ENCODE results near the gene LYPD6.
"Not testable (repeated sequence)": the region's sequence is repeated elsewhere in the genome, so short reads cannot be mapped to it uniquely, and the experiment has no call there.

LYPD6 gene, protein sequence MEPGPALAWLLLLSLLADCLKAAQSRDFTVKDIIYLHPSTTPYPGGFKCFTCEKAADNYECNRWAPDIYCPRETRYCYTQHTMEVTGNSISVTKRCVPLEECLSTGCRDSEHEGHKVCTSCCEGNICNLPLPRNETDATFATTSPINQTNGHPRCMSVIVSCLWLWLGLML

DNA sequence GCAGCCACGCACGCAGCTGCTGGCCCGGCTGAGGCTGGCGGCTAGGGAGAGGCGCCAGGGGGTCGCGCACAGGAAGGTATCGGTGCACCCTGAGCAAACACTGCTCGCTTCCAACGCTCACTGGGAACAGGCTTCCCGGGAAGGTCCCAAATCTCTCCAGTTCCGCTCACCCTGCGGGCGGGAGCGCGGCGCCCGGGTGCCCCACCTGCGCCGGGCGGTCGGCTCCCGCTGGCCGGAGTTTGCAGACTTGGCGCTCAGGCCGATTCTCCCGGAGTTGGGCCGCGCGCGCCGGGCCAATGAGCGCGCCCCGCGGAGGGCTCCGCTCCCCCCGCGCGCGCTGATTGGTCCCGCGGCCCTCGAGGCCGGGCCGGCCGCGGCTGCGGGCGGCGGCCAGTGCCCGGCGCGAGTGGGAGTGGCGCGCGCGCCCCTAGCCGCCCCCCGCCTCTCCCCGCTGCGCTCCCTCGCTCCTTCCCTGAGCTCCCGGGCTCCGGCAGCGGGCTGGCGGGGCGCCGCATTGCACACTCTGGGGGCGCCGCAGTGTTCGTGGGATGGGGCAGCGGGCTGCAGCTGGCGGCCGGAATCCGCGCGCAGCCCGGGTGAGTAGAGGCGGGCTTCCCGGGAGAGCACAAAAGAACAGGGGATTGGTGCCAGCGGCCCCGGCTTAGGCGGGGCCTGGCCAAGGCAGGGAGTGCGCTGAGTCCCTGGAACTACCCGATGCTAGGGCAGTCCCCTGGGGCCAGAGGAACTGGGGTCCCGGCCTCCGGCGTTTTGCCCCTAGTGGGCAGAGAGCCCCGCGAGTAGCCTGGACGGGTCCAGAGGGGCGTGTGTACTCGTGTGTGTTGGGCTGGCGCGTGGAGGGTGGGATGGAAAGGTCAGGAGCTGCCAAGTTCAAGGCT is at the start of gene LYPD6:
TSS of gene LYPD6 (plus strand) at position 461 of the 896 bp plus-strand sequence. CDS start 107,122 bp downstream, outside the sequence.
- DNase-seq: no peak

DNA sequence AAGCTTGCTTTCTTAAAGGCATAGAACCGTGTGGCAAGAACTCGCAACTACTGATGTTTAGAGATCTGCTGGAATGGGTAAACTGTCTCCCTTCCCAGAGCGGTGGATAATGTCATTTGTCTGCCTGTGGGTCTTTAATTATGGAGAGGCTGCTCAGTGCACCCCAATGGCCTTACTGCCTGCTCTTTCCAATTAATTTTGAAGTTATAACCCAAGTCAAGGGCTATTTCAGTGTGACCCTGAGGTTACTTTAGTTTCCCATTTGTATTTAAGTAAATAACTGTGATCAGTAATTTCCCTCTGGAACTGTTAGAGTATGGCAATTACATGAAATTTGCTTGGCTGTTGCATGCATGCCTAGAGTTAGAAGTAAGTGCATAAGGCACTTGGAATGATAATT is 48.9 kb upstream of the LYPD6 start:
- DNase-seq: no peak

DNA sequence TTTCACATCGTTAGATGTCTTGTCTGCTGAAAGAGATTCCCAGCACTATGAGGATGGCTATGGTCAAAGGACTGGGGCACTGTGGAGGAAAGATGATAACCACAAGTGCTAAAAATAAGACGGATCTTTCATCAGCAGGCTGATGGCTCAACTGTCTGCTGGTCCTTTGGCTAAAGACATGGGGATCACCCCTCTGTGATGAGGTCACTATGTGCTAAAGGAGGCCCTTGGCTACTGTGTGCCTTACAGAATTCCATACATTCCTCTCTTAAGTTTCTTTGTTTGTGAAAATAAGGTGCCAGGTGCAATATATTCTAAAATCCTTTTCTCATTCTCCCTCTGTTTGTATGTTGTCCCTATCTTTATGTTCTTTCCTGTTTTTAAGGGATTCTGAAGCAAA is 39.7 kb upstream of the LYPD6 start:
- DNase-seq: no peak

DNA sequence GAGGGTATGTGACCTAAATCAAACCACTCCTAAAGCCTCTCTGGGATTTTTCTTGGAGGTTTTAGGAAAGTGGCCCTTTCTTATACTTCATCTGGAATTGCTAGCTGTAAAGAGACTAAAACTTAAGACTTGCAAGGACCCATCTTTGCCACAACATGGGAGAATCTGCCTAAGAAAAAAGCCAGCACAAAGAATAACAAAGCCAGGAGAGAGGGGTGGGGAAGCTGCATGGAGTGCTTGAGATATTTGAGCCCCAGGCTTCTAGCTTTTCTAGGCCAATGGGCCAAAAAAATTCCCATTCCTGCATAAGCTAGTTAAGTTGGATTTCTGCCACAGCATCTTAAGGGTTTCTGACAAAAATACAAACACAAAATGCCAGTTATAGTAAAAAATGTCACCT is 38.5 kb upstream of the LYPD6 start:
- DNase-seq: no peak

DNA sequence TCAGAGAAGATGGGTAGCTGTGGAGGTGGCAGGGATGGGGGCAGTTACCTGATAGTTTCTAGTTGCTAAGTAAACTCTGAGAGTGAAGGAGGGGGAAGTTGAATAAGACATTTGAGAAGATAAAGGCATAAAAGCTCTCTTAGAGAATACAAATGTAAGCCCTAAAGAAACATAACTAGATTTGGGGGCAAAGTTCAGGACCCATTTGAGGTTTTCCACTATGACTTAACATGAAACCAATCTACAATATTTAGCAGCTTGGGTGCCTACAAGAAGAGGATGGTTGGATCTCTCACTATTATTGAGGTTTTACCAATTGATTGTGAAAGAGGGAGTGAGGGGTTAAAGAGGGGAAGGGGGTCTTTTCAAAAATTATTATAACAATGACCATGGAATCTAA is 34.4 kb upstream of the LYPD6 start:
- no peak for DNase-seq

DNA sequence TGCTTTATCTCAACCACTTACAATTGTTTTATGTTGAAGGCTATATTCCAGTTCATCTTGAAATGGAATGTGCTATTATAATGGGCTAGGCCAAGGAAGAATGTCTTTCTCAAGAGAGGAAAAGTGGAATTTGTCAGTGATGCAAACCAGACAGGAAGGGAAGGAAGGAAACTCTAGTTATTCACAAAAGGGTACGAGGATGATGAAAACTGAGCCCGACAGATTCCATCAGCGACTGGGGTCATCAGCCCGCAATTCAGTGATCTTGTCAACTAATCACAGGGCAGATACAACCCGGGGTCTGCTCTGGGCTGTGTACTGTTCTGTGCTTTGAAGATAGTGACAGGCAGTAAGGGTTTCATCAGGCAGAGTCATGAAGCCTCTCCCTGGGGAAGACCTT is 23.4 kb upstream of the LYPD6 start:
- DNase-seq: no peak

DNA sequence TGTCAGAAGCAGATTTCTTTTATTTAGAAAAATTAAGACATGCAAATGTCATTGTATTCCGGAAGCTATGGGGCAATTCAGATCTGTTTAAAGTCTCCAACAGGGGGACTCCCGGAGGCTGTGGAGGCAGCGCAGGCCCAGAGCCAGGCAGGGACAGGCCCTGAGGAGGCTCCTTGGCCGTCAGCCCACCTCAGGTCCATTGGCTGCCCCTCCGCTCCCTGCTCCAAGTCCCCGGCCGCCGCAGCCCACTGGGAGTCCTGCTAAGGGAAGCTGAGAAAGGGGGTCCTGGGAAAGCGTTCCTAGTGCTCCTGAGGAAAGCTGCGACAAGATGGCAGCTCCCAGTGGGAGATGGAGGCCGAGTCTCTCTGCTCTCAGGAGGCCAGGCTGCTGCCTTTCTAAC is 20.0 kb upstream of the LYPD6 start:
- no peak for DNase-seq

DNA sequence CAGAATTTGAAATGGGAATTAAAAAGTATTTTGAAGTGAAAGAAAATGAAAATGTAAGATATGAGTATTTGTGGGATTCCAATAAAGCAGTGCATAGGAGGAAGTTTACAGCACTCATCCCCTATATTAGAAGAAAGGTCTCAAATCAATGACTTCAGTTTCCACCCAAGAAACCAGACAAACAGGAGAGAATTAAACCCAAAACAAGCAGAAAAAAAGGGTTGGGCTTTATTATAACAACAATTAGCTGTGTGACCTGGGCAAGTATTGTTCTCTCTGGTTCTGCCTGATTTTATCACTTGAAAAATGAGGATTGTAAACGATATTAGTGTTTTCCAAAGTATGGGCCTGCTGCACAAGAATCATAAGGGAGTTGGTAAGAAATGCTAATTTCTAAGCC is 18.3 kb upstream of the LYPD6 start:
- DNase-seq: no peak

DNA sequence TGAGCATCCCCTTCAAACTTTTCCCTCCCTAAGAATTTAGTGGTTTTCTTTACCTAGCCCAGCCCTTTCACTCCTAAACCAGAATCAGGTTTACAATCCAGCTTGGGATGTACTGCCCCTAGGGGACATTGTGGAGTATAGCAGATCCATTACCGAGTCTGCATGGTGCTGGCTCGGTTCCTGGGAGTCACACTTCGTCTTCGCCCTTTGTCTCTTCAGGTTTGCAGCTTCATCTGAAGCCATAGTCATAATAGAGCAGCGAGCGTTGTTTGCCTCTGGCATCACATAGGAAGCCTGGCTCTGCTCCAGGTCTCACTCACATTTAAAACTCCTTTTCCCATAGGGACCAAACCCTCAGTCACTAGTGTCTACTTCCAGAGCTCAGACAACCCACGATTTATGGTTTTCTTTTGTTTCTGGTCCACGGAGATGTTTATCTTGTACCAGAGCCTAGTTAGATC is 16.8 kb upstream of the LYPD6 start:
- no peak for DNase-seq

DNA sequence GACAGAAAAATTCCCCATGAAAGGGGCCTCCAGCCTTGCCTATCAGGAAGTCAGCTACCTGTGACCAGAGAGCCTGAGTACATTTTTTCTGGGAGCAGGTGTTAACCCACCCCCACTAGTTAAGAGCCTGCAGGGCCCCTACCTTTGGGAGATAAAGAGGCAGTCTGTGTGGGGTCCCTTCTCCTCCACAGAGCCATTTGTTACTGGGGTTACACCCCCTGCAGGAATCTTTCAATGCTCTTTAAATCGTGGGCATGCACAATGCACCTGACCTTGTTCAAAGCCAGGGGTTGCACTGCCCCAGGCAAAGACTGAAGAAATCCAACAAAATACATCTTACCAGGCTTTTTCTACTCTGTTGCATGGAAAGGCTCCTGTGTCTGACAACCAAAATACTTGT is 15.7 kb upstream of the LYPD6 start:
- DNase-seq: no peak

DNA sequence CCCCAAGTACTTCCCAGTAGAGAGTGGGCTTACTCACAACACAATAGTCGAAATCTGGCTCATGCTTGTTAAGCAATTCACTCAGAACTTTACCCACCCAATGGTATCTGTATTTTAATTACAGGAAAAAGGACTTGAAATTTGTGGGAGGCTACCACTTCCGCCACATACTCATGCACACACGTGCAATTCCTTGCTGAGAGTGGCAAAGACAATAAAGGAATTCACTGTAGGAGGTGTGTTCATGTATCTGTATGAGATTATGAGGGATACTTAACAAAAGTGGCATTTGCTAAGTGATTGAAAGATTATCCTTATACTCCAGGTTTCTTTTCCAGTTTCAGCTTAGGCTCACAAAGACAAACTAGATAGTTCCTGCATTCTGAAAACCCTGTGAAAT is 14.9 kb upstream of the LYPD6 start:
- no peak for DNase-seq

DNA sequence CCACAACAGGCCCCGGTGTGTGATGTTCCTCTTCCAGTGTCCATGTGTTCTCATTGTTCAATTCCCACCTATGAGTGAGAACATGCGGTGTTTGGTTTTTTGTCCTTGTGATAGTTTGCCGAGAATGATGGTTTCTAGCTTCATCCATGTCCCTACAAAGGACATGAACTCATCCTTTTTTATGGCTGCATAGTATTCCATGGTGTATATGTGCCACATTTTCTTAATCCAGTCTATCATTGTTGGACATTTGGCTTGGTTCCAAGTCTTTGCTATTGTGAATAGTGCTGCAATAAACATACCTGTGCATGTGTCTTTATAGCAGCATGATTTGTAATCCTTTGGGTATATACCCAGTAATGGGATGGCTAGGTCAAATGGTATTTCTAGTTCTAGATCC is 11.8 kb upstream of the LYPD6 start:
- DNase-seq: not testable (repeated sequence)

DNA sequence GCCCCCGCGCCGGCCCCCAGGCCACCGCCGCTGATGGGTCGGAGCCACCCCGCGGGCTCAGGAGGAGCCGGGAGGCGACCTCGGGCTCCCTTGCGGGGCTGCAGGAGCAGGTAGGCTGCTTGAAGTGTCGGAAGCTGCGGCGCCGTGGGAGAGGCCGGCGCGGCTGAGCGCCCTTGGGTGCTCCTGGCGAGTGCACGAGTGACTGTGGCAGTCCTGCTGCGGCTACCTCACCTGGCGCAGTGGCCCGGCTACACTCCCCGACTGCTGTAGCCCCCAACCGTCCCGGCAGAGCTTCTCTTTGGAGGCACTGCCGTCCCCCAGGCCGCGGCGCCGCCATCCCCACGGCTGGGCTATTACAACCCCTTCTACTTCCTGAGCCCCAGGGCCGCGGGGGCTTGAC is 10.0 kb upstream of the LYPD6 start:
- DNase-seq: no peak

DNA sequence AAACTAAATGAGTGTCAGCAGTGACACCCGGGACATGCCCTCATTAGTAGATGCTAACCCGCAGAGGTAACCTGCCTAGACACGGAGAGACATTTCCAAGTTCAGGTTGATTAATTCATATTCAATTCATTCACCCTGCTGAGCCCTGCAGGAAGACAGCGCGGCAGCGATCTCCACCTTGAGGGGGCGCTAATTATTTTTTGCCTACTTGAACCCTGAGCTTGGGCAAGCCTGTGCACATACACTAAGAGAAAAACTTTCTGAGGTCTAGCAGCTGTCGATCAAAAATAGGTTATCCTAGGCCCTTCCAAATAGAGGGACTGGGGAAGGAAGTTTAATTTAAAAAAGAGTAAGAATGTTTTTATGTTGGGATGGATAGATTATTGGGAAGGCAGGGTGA is 1.3 kb upstream of the LYPD6 start:
- DNase-seq: no peak

DNA sequence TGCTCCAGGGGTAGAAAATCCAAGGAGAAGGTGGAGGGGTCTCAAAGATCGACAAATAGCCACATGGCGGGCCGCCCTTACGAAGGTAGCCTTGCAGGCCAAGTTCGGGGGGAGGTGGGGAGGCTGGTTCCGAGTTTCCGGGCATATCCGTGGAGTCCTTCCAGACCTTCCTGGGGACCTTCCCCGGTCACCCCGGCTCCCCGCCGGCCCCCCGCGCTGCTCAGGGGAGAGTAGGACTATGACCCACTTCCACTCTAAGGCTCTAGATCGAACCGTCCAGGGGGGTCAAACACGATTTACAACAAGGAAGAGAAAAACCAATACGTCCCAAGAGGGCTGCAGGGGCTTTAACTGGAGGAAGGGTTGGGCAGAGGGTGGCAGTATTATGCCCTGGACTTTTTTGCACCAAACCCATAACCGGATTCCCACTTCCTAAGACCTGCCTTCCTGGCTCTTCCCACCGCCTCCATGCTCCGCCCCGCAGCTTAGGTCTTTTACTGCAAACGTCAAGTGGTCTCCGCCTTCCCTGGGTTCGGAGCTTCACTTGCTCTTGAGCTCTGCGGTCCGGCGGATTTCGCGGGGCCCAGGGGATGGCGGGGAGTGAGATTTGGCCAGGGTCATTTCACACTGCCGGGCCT is 779 bp upstream of the LYPD6 start:
- DNase-seq: no peak

DNA sequence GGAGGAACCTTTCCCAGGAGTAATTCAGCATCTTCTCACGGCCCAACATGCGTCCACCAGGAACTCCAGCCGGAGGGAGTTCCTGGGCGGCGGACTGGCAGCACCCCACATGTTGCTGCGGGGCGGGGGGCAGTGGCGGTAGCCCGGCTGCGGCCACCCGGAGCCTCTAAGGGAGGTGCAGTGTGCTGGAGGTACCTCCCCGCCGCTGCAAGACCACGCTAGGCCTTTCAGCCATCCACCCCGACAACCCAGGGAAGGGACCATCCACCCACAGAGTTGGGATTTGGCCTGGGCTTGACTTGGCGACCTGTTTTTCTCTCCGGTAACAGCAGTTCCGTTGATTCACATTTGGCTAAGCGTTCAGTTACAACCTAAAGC is 625 bp downstream of the LYPD6 start:
- no peak for DNase-seq

DNA sequence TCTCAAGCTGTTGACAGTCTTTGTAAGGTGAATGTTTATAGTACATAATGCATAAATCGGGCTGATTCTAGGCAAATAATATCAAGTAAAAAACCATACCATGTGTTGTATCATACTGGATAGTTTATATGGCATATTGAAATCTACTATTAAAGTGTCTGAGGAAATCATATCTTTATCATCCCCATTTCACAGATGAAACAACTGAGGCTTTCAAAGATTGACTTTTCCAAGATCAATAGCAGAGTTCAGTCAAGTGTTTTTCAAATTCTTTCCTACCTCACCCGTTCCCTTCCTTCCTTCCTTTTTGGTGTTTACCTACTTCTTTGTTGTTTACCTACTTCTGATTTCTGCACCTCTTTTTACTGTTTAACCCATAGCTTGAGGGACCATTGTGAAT is 2.0 kb downstream of the LYPD6 start:
- DNase-seq: no peak

DNA sequence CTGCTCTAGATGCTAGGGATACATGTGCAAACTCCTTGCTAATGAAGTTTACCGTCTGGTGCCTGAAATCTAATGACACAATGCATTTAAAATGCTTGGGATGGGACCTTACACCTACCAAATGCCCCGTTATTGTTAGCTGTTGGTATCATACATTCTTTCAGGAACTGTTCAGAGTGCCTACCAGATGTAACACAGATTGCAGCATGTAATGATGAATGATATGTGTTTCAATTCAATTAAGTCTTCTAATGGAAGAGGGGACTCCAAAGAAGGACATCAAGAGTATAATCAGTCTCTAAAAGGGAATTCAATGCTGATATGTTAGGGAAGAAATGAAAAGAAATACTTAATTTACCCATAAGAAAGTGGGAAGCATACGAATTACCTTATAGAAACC is 3.2 kb downstream of the LYPD6 start:
- DNase-seq: no peak

DNA sequence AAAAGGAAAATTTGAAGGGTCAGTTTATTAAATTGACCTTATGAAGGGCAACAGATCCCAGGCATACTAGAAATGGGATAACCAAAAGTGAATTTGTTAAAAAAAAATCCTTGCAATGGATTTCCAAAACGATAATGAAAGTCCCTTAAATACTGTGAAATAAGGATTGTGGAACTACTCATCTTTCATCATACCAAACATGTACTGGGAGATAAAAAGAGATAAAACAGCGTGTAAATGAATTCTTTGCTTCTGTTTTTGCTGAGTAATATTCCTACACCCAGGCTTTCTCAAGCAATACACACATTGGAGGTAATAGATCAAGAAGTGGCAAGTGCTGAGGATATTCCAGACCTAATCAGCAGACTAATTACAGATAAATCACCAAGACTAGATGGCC is 3.8 kb downstream of the LYPD6 start:
- no peak for DNase-seq

DNA sequence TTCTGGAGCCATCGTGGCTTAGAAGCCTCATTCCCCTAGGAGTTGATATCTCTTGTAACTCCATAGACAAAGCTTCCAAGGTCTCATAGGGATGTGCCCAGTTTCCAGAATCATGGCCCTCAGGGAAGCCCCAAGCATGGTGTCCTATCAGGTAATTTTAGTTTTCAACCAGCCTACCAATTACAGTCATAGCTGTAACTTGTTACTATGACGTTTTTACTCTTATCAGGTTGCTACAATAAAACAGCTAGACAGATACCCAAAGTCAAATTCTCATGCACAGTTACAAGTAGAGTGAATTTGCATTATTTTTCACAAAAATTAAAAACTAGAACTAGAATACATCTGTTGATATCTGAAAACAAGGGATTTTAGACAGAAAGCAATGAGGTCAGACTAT is 8.9 kb downstream of the LYPD6 start:
- DNase-seq: no peak

DNA sequence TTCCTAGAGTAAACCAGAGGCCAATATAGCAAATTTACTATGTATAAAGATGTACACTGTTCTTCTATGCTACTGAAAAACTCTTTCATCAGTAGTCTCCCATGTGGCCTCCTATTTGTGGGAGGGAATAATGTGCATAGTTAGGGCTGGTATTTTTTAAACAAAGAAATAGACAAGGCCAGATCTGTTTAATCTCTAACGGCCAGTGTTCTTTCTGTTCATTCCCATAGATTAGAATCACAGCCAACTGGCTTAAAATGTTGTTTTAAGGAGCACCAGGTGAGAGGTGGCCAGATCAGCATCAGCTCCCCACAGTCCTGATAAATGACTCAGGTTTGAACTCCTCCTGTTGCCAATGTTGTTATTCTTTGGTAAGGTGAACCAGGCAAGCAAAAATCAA is 12.1 kb downstream of the LYPD6 start:
- no peak for DNase-seq

DNA sequence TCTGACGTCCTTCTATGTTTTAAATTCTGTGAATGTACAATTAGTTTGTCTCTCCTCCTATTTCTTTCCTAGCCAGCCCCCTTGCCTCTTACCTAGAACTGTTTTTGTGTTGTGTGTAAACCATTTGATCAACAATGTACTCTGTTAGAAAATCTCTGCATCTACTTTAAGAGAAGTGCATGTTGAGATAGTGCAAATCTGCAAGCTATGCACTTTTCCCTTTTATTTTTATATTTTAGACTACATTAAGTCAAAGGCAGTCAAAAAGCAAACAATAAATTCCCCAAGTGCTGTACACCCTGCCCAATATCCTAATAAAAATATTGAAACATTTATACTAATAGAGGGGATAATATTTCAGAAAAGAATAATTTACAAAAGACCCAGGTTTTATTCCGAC is 13.7 kb downstream of the LYPD6 start:
- DNase-seq: no peak

DNA sequence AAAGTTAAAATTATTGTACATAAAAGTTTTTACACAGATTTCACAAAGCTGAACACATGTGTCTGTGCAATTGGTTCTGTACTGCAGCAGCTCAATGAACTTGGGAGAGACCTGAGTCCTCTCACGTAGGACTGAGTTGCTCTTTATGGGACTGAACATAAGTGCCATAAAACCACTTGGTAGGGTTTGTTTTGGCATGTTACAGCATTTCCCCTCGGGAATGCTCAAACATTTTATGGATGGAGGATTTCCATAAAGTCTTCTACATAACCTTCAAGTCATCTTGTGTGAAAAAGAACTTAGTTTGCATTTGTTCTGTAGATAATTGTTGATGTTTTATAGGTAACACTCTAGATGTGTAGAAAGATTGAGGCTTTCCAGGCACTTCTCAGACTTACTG is 15.9 kb downstream of the LYPD6 start:
- DNase-seq: no peak

DNA sequence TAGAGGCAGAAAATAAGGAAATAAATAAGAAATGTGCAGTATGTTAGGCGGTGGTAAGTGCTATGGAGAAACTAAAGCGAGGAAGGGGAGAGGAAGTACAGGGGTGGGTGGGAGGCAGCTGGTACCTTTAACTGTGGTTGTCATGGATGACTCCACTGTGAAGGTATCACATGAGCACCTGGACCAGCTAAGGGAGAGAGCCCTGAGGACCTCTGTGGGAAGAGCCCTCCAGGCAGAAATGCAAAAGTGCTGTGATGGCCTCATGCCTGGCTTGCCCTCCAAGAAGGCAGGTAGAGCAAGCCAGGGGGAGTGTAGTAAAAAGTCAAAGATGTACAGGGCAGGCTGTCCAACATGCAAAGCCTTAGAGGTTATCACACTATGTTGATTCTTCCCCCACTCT is 17.9 kb downstream of the LYPD6 start:
- no peak for DNase-seq

All from activated CD4-positive, alpha-beta T cell treated with anti-CD3 and anti-CD28 coated beads, Interleukin-2, amount 50 U/mL, for 1 hour (primary cell).